Heart left ventricle (tissue), 16 donors: ENCODE results near the gene AFG3L2. TPM values are rescaled to one million over a fixed set of nuclear protein-coding genes. Genes with fewer than 3 reads are reported as not detected.

Source experiments
- ATAC-seq, 4 donors: fragments of 200-7000 bp; cut with Tn5 transposase; one replicate each; pipeline ENCODE4 v1.9.1; 2020 to 2022; ENCODE audit warnings: moderate library complexity in 4 of 4, mild to moderate bottlenecking in 3 of 4, moderate number of reproducible peaks in 1 of 4
- DNase-seq, 5 donors: peaks; one replicate each; pipeline ENCODE4 v3.0.0-alpha.2; 2020
- H3K27ac ChIP-seq, 12 donors: fragments of 200-600 bp; sonication (generic) in 4 of 12; one replicate each; pipeline versions ENCODE4 v1.5.0 to v1.8.0; 2016 to 2022; ENCODE audit warnings: mild to moderate bottlenecking in 2 of 12
- H3K27me3 ChIP-seq, 9 donors: fragments of 200-600 bp; sonication (generic) in 2 of 9; one replicate each; pipeline versions ENCODE4 v1.5.1 to v1.8.0; 2016 to 2022; ENCODE audit warnings: mild to moderate bottlenecking in 3 of 9
- H3K36me3 ChIP-seq, 9 donors: fragments of 200-600 bp; sonication (generic) in 2 of 9; one replicate each; pipeline versions ENCODE4 v1.5.0 to v1.8.0; 2018 to 2022; ENCODE audit warnings: mild to moderate bottlenecking in 2 of 9
- H3K4me1 ChIP-seq, 12 donors: fragments of 200-600 bp; sonication (generic) in 4 of 12; one replicate each; pipeline versions ENCODE4 v1.5.0 to v1.8.0; 2016 to 2022; ENCODE audit warnings: mild to moderate bottlenecking in 3 of 12
- H3K4me3 ChIP-seq, 12 donors: fragments of 200-600 bp; sonication (generic) in 4 of 12; one replicate each; pipeline versions ENCODE4 v1.5.0 to v1.8.0; 2017 to 2022; ENCODE audit warnings: mild to moderate bottlenecking in 9 of 12, moderate library complexity in 4 of 12
- H3K9me3 ChIP-seq, 12 donors: fragments of 200-600 bp; sonication (generic) in 4 of 12; one replicate each; pipeline versions ENCODE4 v1.5.0 to v1.8.0; 2016 to 2022; ENCODE audit warnings: mild to moderate bottlenecking in 1 of 12
- POLR2A ChIP-seq, 2 donors: fragments of 450-650 bp; IDR thresholded peaks; one replicate each; pipeline ENCODE4 v1.6.1; 2017; ENCODE audit warnings: antibody characterized with exemption in 2 of 2, mild to moderate bottlenecking in 2 of 2, moderate library complexity in 2 of 2
- WGBS, 4 donors: extraction: QIAGEN DNeasy Blood & Tissue Kit in 2 of 4; methylation state at CpG; one replicate each; pipeline versions ENCODE4 v1.1.5 to v1.1.7; 2013 to 2018; 5-methylcytosine and 5-hydroxymethylcytosine counted together
- intact Hi-C, 10 donors: fragments of 100-400 bp; cut with DNase I; formaldehyde crosslinking; loops; one replicate each; pipeline versions ENCODE4 v1.11.1 to v1.14.2; 2022
- polyA plus RNA-seq, 2 donors: library from polyadenylated mRNA; stranded (reverse); fragments of 200-250 nt; gene quantifications; one replicate each; pipeline ENCODE4 v1.2.3, GENCODE V29; 2013
- total RNA-seq, 9 donors: library from RNA; depleted of rRNA in 2 of 9; stranded (reverse); fragments of >200 nt in 2 of 9; fragmentation: NEBNext Ultra II Directional in 3 of 9; extraction: Animal tissue kit (Norgen Biotek cat#: 25700) in 3 of 9; gene quantifications; one replicate each; pipeline versions ENCODE4 v1.1.0 to v1.2.4, GENCODE V29; 2016 to 2023
- TF ChIP-seq, protein P1 (sequence below), 12 donors: fragments of 200-600 bp; sonication (generic) in 4 of 12; IDR thresholded peaks; one replicate each; pipeline versions ENCODE4 v1.5.0 to v1.8.0; 2018 to 2022; ENCODE audit warnings: antibody characterized with exemption in 12 of 12, mild to moderate bottlenecking in 5 of 12
- donor health status: ischemic (EF 13 %, LVEDD 7.1; RV severe dilation, severe dysfunction).
- donor health status: healthy with polysubstance abuse.
- donor health status: DM: no; HTN: yes; CAD: no.
- donor health status: DM: no; HTN: no; CAD: no.
- donor health status: ischemic (EF 25% LVEDD 6.9; RV normal size, moderate dysfunction).
- donor health status: ischemic (EF 25% LVEDD 5.7; RV mildly dilated, moderate dysfunction).
- donor health status: healthy.
- donor health status: DM: yes; HTN: yes; CAD: no.
- donor health status: ischemic (EF 35%, LVEDD 5.7; RV mildly dilated, moderate dysfunction).
- donor health status: nonischemic (EF 11% LVEDD 7.7; RV severe dilation, severe dysfunction).
- donor health status: DM: yes; HTN: yes; CAD: no.
- donor health status: PGD.
- donor health status: ischemic (EF 29% LVEDD 5.4; RV normal size, mild dysfunction).
- donor health status: nonischemic (EF 23%, LVEDD 6.1; RV moderate dilation, normal function).

The AFG3L2 gene
- total and polyA plus RNA-seq, 11 donors = 59.9 to 174 (median 138) TPM

DNA sequence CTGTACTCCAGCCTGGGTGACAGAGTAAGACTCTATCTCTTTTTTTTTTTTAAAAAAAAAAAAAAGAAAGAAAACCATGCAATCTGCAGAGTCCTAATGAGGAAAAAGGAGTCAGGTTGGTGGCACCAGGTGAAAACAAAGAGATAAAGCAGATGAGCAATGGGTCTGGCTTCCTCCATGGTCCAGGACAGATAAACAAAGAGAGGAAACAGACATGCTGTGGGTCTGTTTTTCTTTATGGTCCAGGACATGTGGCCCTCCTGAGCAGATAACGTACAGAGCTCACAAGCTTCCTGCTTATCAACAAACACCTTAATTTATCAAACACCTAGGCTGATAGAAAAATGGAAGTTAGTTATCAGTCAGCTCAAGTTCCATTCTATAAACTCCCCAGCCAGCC, 93.4 kb downstream of the AFG3L2 start:
- intact Hi-C loops = loop anchor here in 2 of 10 donors (10.0 kb wide), 1 partner anchor 91 kb away; the partner anchor contains the start of gene AFG3L2 (in 2 of the 2)
- ATAC-seq (no peak), DNase-seq (no peak)
- peaks cover 2 to 31% (median 21%) of the 10 kb centered on the region in 12 donors for H3K4me1 ChIP-seq
- no peak for TF ChIP-seq POLR2A (IDR thresholded peaks at IDR 0.05)
- TF ChIP-seq, protein P1, sequence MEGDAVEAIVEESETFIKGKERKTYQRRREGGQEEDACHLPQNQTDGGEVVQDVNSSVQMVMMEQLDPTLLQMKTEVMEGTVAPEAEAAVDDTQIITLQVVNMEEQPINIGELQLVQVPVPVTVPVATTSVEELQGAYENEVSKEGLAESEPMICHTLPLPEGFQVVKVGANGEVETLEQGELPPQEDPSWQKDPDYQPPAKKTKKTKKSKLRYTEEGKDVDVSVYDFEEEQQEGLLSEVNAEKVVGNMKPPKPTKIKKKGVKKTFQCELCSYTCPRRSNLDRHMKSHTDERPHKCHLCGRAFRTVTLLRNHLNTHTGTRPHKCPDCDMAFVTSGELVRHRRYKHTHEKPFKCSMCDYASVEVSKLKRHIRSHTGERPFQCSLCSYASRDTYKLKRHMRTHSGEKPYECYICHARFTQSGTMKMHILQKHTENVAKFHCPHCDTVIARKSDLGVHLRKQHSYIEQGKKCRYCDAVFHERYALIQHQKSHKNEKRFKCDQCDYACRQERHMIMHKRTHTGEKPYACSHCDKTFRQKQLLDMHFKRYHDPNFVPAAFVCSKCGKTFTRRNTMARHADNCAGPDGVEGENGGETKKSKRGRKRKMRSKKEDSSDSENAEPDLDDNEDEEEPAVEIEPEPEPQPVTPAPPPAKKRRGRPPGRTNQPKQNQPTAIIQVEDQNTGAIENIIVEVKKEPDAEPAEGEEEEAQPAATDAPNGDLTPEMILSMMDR (IDR thresholded peaks at IDR 0.05) = no peak
- H3K36me3 ChIP-seq = no peaks in the 10 kb centered on the region
- H3K27me3 ChIP-seq = peaks cover 0 to 15% (median 0%) of the 10 kb centered on the region in 9 donors
- no peaks in the 10 kb centered on the region for H3K9me3 ChIP-seq
- H3K27ac ChIP-seq = peak overlapping the region in 1 of 12 donors; percentile 12
- 23 to 38% (median 34%) methylated on average over 1 of the region's 1 CpG for WGBS, 4 donors
- no peak overlapping the region for H3K4me3 ChIP-seq

DNA sequence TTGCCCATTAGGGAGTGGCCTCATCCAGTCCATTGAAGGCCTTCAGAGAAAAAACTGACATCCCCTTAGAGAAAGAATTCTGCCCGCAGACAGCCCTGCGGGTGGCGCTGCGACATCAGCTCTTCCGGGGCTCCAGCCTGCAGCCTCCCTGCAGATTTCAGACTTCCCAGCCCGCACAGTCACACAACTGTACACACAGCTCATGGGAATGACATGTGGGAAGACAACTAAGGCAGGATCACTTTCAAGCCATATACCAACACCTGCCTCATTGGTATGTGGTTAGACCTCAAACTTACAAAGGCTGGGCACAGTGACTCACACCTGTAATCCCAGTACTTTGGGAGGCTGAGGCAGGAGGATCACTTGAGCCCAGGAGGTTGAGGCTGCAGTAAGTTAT, 93.8 kb downstream of the AFG3L2 start:
- peaks cover 0 to 31% (median 21%) of the 10 kb centered on the region in 12 donors for H3K4me1 ChIP-seq
- intact Hi-C loops = loop anchor here in 2 of 10 donors (10.0 kb wide), 1 partner anchor 92 kb away; the partner anchor contains the start of gene AFG3L2 (in 2 of the 2)
- ATAC-seq = no peak
- DNase-seq = no peak
- TF ChIP-seq, protein P1 (IDR thresholded peaks at IDR 0.05) = no peak
- no peak for TF ChIP-seq POLR2A (IDR thresholded peaks at IDR 0.05)
- peaks cover 0 to 15% (median 0%) of the 10 kb centered on the region in 9 donors for H3K27me3 ChIP-seq
- H3K4me3 ChIP-seq = no peak overlapping the region
- H3K9me3 ChIP-seq = no peaks in the 10 kb centered on the region
- no peak overlapping the region for H3K27ac ChIP-seq
- no peaks in the 10 kb centered on the region for H3K36me3 ChIP-seq
- 57 to 66% (median 62%) methylated on average over 6 of the region's 6 CpGs for WGBS, 4 donors

- Histone ChIP-seq H3K36me3 (no peaks in the 10 kb centered on the region), H3K27me3 (peaks cover 0 to 9% (median 0%) of the 10 kb centered on the region in 9 donors), H3K9me3 (no peaks in the 10 kb centered on the region), H3K27ac (peak overlapping the region in 2 of 12 donors; percentile 44 to 99), H3K4me1 (peaks cover 0 to 34% (median 22%) of the 10 kb centered on the region in 12 donors), H3K4me3 (no peak overlapping the region)
- WGBS, 4 donors = 77 to 82% (median 80%) methylated on average over 8 to 9 of the region's 9 CpGs
- ATAC-seq (no peak), DNase-seq (peak in 1 of 5 donors; percentile 25)
- intact Hi-C loops = loop anchor here in 2 of 10 donors (10.0 kb wide), 1 partner anchor 92 kb away; the partner anchor contains the start of gene AFG3L2 (in 2 of the 2)
- TF ChIP-seq, protein P1 (IDR thresholded peaks at IDR 0.05) = no peak
- no peak for TF ChIP-seq POLR2A (IDR thresholded peaks at IDR 0.05)
These were observed 94.5 kb downstream of the AFG3L2 start for GRCh38 chr18:12282442-12283039.

DNA sequence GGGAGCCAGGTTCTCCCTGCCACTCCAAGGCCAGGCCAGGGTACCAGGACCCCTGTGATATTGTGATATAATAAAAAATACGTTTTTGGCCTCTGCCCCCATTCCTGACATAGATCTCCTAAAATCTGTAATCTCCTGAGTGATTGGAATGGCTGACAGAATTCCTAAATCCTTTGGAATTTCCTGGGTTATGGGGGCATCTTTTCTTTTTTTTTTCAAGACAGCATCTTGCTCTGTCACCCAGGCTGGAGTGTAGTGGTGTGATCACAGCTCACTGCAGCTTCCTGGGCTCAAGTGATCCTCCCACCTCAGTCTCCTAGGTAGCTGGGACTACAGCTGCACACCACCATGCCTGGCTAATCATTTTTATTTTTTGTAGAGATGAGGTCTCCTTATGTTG, 95.2 kb downstream of the AFG3L2 start:
- no peak for ATAC-seq
- WGBS, 4 donors = 50 to 82% (median 63%) methylated on average over 1 of the region's 1 CpG
- H3K4me1 ChIP-seq = peaks cover 0 to 34% (median 22%) of the 10 kb centered on the region in 12 donors
- DNase-seq = no peak
- no peak overlapping the region for H3K4me3 ChIP-seq
- H3K9me3 ChIP-seq = no peaks in the 10 kb centered on the region
- H3K27ac ChIP-seq = peak overlapping the region in 3 of 12 donors; percentile 17 to 99 (median 44)
- H3K36me3 ChIP-seq = no peaks in the 10 kb centered on the region
- TF ChIP-seq, protein P1 (IDR thresholded peaks at IDR 0.05) = no peak
- TF ChIP-seq POLR2A (IDR thresholded peaks at IDR 0.05) = no peak
- intact Hi-C loops = loop anchor here in 2 of 10 donors (10.0 kb wide), 1 partner anchor 93 kb away; the partner anchor contains the start of gene AFG3L2 (in 2 of the 2)
- peaks cover 0 to 2% (median 0%) of the 10 kb centered on the region in 9 donors for H3K27me3 ChIP-seq
